GM18502 (cell line): ENCODE data around the gene IL1RAPL1.

ENCODE experiments used
- ATAC-seq: cut with Tn5 transposase; IDR thresholded peaks from one replicate; pipeline ENCODE4 v1.9.1; 2021; ENCODE audit warnings: mild to moderate bottlenecking; ENCODE audit not compliant: unreplicated experiment, poor library complexity

The IL1RAPL1 gene

DNA sequence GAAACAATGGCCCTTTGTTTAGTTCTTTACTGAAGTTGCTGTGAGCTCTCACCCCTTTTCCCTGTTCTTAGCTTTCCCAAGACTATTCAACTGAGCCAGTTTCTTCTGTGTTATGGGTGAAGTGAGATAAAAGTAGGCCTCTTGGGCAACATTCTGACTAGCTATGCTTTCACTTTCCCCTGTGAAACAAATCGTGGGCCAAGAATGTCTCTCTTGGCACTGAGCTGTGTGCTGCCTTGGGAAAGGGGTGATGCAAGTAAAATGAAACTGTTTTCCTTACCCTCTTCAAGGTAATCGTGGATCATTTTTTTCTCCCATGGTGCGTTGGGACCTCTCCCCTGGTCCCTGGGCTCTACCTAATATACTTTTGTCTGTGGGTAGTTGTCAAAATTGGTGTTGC is 974.2 kb downstream of the IL1RAPL1 start:
- ATAC-seq: no peak

GRCh38 chrX:29580560-29580959 is 993.3 kb downstream of the IL1RAPL1 start:
- no peak for ATAC-seq

DNA sequence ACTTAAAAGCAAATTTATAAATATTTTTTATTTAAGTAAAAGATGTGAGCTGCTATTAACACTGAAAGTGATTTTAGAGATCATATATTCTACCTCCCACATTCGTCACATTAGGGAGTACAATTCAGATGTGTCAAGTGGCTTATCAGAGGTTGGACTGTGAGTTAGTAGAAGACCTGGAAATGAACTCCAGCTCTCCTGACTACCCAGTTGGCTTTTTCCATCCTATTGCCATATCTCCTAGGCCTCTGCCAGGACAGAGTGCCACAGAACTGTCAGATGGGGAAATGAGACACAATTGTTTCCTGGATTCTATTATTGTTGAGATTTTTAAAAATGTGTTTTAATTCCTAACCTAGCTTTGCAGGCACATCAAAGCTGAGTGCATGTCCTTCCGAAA is 994.0 kb downstream of the IL1RAPL1 start:
- no peak for ATAC-seq

- no peak for ATAC-seq
These were observed 999.9 kb downstream of the IL1RAPL1 start for GRCh38 chrX:29587107-29587506.

- no peak for ATAC-seq
These were observed 1003.7 kb downstream of the IL1RAPL1 start for GRCh38 chrX:29590921-29591320.

GRCh38 chrX:29604381-29604780 is 1017.1 kb downstream of the IL1RAPL1 start:
- no peak for ATAC-seq

DNA sequence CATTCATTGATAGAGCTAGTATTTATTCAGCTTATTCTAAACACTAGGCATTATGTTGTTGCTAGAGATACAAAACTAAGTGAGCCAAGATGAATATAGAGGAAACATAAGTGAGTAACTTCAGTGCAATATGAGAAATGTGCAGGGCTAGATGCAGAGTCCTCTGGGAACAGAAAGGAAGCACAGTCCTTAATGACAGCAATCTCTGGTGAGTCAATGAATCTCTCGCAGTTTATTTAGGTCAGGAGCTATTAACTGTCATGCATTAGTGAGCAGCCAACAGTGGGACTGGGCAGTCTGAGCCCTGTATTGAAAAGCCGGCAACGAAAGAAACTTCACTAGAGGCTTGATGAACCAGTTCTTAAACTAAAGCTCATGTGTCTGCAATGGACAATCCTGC is 1030.0 kb downstream of the IL1RAPL1 start:
- ATAC-seq: no peak

DNA sequence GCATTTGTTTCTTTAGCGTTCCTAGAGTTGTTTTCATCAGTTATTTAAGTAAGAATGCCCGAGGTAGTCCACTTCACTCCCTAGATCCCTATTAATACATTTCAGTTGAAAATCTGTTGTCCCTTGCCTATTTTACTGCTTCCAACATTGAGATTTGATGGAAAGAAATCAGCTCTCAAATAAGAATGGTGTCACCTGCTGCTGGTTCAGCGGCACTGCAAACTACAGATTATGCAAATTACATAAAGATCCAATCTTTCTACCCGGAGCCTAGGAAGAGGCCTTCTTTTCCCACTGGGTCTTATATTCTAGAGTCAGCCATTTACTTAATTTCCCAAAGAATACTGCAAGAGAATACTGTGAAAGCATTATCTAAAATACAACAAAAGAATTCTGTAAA is 1030.5 kb downstream of the IL1RAPL1 start:
- ATAC-seq: no peak

DNA sequence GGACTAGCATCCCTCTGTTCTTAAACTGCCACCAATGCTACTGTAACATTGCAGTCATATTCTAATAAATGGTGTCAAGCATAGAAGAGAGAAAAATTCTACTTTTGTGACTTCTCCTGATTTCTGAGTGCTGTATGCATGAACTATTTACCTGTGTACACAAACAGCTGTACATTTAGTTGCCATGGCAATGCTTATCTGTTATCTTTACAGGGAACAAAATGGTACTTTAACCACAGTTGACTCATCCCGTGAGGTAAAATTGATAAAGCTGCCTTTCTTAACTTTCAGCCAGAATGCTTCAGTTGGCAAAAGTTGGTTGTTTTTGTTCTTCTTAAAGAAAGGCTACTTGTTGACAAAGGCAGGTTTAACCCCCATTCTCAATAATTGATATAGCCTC is 1040.6 kb downstream of the IL1RAPL1 start:
- ATAC-seq: peak; percentile 73

GRCh38 chrX:29634516-29634915 is 1047.3 kb downstream of the IL1RAPL1 start:
- no peak for ATAC-seq

- no peak for ATAC-seq
These were observed 1049.1 kb downstream of the IL1RAPL1 start for GRCh38 chrX:29636331-29636730.

DNA sequence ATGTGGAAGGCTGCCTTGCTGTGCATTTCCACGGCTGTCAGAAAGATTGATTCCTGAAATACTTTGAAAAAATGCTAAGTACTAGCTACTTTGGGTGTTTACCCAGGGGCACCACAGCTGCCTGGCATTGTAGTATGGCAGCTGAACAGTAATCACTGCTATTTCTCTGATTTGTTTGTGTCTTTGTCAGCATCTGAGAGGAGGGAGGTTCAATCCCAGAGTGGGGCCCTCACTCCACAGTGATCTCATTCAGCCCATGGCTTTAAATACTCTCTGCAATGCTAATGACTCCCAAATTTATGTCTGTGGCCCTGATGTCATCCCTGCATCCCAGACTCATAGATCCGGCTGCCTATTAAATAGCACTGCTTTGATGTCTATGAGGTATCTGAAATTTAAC is 1052.9 kb downstream of the IL1RAPL1 start:
- ATAC-seq: no peak

DNA sequence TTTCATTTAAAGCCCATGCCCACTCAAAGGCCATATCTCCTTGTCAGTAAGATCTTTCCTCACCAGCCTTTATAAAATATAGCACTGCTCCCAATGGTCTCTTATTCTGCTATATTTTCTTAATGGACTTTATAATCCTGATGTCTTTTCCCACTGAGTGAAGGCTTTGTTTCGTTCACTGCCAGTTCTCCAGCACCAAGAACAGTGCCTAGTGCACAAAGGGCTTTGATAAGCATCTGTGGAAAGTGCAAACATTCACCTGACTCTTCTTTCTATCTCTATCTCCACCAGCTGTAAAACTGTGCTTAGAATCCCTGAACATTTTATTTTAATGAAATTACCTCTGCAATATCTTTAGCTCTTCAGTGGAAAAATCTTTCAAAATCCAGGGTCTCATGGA is 1054.2 kb downstream of the IL1RAPL1 start:
- ATAC-seq: no peak

- ATAC-seq: no peak
These were observed 1055.9 kb downstream of the IL1RAPL1 start for GRCh38 chrX:29643181-29643580.

GRCh38 chrX:29648161-29648560 is 1060.9 kb downstream of the IL1RAPL1 start:
- ATAC-seq: no peak

DNA sequence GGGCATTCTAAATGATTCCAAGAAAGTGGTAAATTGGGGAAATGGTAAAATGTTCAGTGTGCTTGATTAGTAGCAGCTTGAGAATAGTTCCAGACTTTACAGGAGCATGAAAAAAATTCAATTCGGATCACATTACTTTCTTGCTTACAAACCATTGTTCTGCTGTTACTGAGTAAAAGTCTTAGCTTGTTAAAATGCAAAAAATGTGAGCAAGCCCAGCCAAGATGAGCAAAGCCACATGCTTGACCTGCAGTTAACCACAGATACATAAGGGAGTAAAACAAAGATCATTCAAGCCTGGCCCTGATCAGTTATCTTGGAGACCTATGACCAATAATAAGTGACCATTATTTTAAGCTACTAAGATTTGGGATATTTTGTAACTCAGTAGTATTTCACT is 1065.2 kb downstream of the IL1RAPL1 start:
- no peak for ATAC-seq

DNA sequence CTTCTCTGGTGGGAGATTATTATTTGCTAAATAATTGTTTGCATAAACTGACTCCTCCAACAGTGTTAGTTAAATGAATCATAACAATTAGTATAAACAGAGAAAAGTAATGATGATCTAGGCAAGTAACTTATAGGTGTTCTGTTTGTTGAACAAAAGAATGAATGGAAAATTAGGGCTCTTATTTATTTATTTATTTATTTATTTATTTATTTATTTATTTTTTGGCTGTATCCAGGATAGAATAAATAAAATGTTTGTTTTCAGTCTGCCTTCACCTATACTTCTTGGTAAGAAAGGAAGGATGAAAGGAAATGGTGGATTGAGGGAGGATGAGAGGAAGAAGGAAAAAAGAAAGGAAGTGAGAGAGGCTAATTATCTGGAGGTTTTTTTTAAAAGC is 1066.5 kb downstream of the IL1RAPL1 start:
- ATAC-seq: no peak

GRCh38 chrX:29659911-29660310 is 1072.7 kb downstream of the IL1RAPL1 start:
- no peak for ATAC-seq

- ATAC-seq: no peak
These were observed 1074.0 kb downstream of the IL1RAPL1 start for GRCh38 chrX:29661290-29661689.

DNA sequence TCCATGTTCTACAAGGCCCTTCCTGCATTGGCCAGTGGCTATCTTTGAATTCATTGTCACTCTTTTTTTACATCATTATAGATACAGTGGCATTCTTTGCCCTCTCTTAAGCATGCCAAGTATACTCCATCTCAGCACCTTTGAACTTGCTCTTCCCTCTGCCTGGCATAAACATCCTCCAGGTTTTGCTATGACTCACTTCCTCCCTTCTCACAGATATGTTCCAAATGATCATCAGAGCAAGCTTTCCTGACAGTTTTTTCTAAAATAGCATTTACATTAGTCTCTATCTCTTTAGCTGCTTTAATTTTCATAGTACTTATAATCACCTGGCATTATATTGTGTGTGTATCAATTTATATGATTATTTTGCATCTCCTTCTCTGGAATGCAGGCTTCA is 1074.9 kb downstream of the IL1RAPL1 start:
- peak; percentile 32 for ATAC-seq

GRCh38 chrX:29662759-29663503 is 1075.7 kb downstream of the IL1RAPL1 start:
- ATAC-seq: peak; percentile 88

DNA sequence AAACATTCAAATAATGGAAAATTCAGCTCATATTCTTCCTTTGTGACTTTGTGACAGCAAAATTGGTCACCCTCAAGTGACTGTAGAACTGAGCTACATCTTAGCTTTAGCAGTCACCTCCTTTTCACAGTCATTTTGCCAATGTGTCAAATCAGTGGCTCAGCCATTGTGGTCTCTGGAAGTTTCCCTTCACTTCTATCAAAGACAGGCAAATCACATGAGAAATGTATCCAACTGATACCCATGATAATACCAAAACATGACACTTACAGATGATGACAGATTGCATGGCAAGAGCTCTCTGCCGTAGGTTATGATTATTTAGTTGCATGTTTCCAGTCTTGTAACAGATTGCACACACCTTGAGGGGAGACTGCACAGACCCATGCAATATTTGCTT is 1078.3 kb downstream of the IL1RAPL1 start:
- ATAC-seq: no peak

GRCh38 chrX:29666366-29666765 is 1079.1 kb downstream of the IL1RAPL1 start:
- no peak for ATAC-seq
